ENCODE measurements around the gene SERPINB1. TPM values are rescaled to one million over a fixed set of nuclear protein-coding genes. Genes with fewer than 3 reads are reported as not detected.

The SERPINB1 gene
- 10 to 100 TPM; 74.8 to 80.2 (median 78.1) TPM for total RNA-seq
- 92.1 TPM for total RNA-seq (2013)

GRCh38 chr6:2841264-2842138 lies at the start of gene SERPINB1:
Gene SERPINB1, minus strand, starts transcription at chr6:2841863. Its CDS starts 1,277 bp downstream, at chr6:2840586.
- TF ChIP-seq CTCF (IDR thresholded peaks at IDR 0.05) = no peak
- Histone ChIP-seq H3K36me3 (ENCODE audit: control insufficient read depth, insufficient read depth, low read length) (peaks cover 29% of the 10 kb centered on the region), H3K4me1 (ENCODE audit: control insufficient read depth, insufficient read depth, low read length) (peaks cover 38% of the 10 kb centered on the region), H3K4me3 (ENCODE audit: low read length) (peak within 1 kb of the TSS; percentile 64), H3K27me3 (ENCODE audit: control insufficient read depth, insufficient read depth, low read length) (no peaks in the 10 kb centered on the region), H3K9me3 (ENCODE audit: control insufficient read depth, insufficient read depth, low read length) (no peaks in the 10 kb centered on the region), H3K27ac (ENCODE audit: low read length) (peak within 1 kb of the TSS; percentile 78)
- H3K4me3 Mint-ChIP-seq = peak within 1 kb of the TSS; percentile 94
- peaks cover 3% of the 10 kb centered on the region for H3K36me3 Mint-ChIP-seq
- H3K4me1 Mint-ChIP-seq = peaks cover 57 to 58% of the 10 kb centered on the region in 2 donors
- intact Hi-C loops (cut with micrococcal nuclease) = loop anchor here (1.0 to 2.0 kb wide), 2 partner anchors 50 to 77 kb away; partner anchors contain the start of gene WRNIP1
- H3K27me3 Mint-ChIP-seq (ENCODE audit: low read depth in 2 of 2) = no peaks in the 10 kb centered on the region
- peak within 1 kb of the TSS; percentile 90 to 94 for H3K27ac Mint-ChIP-seq
- WGBS (ENCODE audit: insufficient coverage) = under 1% methylated on average over 67 of the region's 67 CpGs
- ATAC-seq (peak; percentile 81 to 90 (median 84)), DNase-seq (peak; percentile 72 to 83)
- no peaks in the 10 kb centered on the region for H3K9me3 Mint-ChIP-seq

GRCh38 chr6:2890976-2891767 lies 49.5 kb upstream of the SERPINB1 start:
- DNase-seq (peak in 1 of 2 donors; percentile 24), ATAC-seq (no peak)
- H3K4me1 Mint-ChIP-seq = peaks cover 9 to 12% of the 10 kb centered on the region in 2 donors
- WGBS (ENCODE audit: insufficient coverage) = 88% methylated on average over 14 of the region's 14 CpGs
- H3K27me3 ChIP-seq (ENCODE audit: control insufficient read depth, insufficient read depth, low read length) = no peaks in the 10 kb centered on the region
- H3K27me3 Mint-ChIP-seq (ENCODE audit: low read depth in 2 of 2) = no peaks in the 10 kb centered on the region
- H3K36me3 Mint-ChIP-seq = peaks cover 29% of the 10 kb centered on the region
- H3K4me3 ChIP-seq (ENCODE audit: low read length) = no peak overlapping the region
- H3K9me3 Mint-ChIP-seq = no peaks in the 10 kb centered on the region
- H3K9me3 ChIP-seq (ENCODE audit: control insufficient read depth, insufficient read depth, low read length) = no peaks in the 10 kb centered on the region
- H3K4me3 Mint-ChIP-seq = no peak overlapping the region
- TF ChIP-seq CTCF (IDR thresholded peaks at IDR 0.05) = no peak
- H3K27ac ChIP-seq (ENCODE audit: low read length) = peak overlapping the region; percentile 63
- H3K27ac Mint-ChIP-seq = peak overlapping the region in 1 of 2 donors; percentile 31
- H3K4me1 ChIP-seq (ENCODE audit: control insufficient read depth, insufficient read depth, low read length) = peaks cover 9% of the 10 kb centered on the region
- intact Hi-C loops (cut with micrococcal nuclease) = no loop called here
- H3K36me3 ChIP-seq (ENCODE audit: control insufficient read depth, insufficient read depth, low read length) = peaks cover 82% of the 10 kb centered on the region

GRCh38 chr6:2885967-2886735 lies 44.5 kb upstream of the SERPINB1 start:
- WGBS (ENCODE audit: insufficient coverage) = 60% methylated on average over 2 of the region's 6 CpGs
- Histone ChIP-seq H3K9me3 (ENCODE audit: control insufficient read depth, insufficient read depth, low read length) (no peaks in the 10 kb centered on the region), H3K4me1 (ENCODE audit: control insufficient read depth, insufficient read depth, low read length) (peaks cover 3% of the 10 kb centered on the region), H3K27me3 (ENCODE audit: control insufficient read depth, insufficient read depth, low read length) (no peaks in the 10 kb centered on the region), H3K27ac (ENCODE audit: low read length) (peak overlapping the region; percentile 25), H3K36me3 (ENCODE audit: control insufficient read depth, insufficient read depth, low read length) (peaks cover 34% of the 10 kb centered on the region), H3K4me3 (ENCODE audit: low read length) (no peak overlapping the region)
- Mint-ChIP-seq H3K4me3 (no peak overlapping the region), H3K4me1 (peaks cover 14 to 24% of the 10 kb centered on the region in 2 donors), H3K9me3 (no peaks in the 10 kb centered on the region), H3K27me3 (ENCODE audit: low read depth in 2 of 2) (no peaks in the 10 kb centered on the region), H3K27ac (peak overlapping the region in 1 of 2 donors; percentile 70), H3K36me3 (peaks cover 7% of the 10 kb centered on the region)
- DNase-seq (no peak), ATAC-seq (no peak)
- intact Hi-C loops (cut with micrococcal nuclease) = no loop called here
- no peak for TF ChIP-seq CTCF (IDR thresholded peaks at IDR 0.05)
